SK-N-SH (cell line): ENCODE data around the gene UBE2D2.
"Not testable (repeated sequence)": the region's sequence is repeated elsewhere in the genome, so short reads cannot be mapped to it uniquely, and the experiment has no call there.

Experiments
- GABPA ChIP-seq: IDR thresholded peaks from 2 replicates; pipeline ENCODE4 v1.4.0; 2012; ENCODE audit warnings: low read depth, mild to moderate bottlenecking
- RFX5 ChIP-seq: IDR thresholded peaks from 2 replicates; pipeline ENCODE4 v1.6.1; 2012; ENCODE audit warnings: mild to moderate bottlenecking, improper control_type of control experiment, low read length
- TAF1 ChIP-seq: IDR thresholded peaks from 2 replicates; pipeline ENCODE4 v1.6.1; 2012; ENCODE audit warnings: low read depth, mild to moderate bottlenecking, low read length, moderate library complexity, borderline replicate concordance
- YY1 ChIP-seq: IDR thresholded peaks from 2 replicates; pipeline ENCODE4 v1.4.0; 2012; ENCODE audit warnings: low read depth, mild to moderate bottlenecking
- TF ChIP-seq, protein P1 (sequence below): fragments of 200-600 bp; sonication (generic); IDR thresholded peaks from 2 replicates; pipeline ENCODE4 v1.6.1; 2017; ENCODE audit warnings: antibody characterized with exemption, mild to moderate bottlenecking, moderate library complexity
- TF ChIP-seq, protein P2 (sequence below): IDR thresholded peaks from 2 replicates; pipeline ENCODE4 v1.4.0; 2012; ENCODE audit warnings: low read depth, borderline replicate concordance
- TF ChIP-seq, protein P3 (sequence below): IDR thresholded peaks from 2 replicates; pipeline ENCODE4 v1.4.0; 2012; ENCODE audit warnings: low read depth
- TF ChIP-seq, protein P4 (sequence below): IDR thresholded peaks from 2 replicates; pipeline ENCODE4; 2012

DNA sequence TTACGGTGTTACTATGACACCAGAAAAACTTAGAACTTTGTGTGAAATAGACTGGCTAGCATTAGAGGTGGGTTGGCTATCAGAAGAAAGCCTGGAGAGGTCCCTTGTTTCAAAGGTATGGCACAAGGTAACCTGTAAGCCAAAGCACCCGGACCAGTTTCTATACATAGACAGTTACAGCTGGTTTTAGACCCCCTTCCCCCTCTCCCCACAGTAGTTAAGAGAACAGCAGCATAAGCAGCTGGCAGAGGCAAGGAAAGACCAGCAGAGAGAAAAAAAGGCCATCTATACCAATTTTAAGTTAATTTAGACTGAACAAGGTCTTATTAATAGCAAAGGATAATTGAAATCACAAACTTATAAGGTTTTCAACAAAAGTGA lies 34.1 kb upstream of the UBE2D2 start:
- TF ChIP-seq, protein P1, sequence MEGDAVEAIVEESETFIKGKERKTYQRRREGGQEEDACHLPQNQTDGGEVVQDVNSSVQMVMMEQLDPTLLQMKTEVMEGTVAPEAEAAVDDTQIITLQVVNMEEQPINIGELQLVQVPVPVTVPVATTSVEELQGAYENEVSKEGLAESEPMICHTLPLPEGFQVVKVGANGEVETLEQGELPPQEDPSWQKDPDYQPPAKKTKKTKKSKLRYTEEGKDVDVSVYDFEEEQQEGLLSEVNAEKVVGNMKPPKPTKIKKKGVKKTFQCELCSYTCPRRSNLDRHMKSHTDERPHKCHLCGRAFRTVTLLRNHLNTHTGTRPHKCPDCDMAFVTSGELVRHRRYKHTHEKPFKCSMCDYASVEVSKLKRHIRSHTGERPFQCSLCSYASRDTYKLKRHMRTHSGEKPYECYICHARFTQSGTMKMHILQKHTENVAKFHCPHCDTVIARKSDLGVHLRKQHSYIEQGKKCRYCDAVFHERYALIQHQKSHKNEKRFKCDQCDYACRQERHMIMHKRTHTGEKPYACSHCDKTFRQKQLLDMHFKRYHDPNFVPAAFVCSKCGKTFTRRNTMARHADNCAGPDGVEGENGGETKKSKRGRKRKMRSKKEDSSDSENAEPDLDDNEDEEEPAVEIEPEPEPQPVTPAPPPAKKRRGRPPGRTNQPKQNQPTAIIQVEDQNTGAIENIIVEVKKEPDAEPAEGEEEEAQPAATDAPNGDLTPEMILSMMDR: not testable (repeated sequence)
- TF ChIP-seq TAF1, YY1, GABPA, RFX5: not testable (repeated sequence)
- TF ChIP-seq, protein P2, sequence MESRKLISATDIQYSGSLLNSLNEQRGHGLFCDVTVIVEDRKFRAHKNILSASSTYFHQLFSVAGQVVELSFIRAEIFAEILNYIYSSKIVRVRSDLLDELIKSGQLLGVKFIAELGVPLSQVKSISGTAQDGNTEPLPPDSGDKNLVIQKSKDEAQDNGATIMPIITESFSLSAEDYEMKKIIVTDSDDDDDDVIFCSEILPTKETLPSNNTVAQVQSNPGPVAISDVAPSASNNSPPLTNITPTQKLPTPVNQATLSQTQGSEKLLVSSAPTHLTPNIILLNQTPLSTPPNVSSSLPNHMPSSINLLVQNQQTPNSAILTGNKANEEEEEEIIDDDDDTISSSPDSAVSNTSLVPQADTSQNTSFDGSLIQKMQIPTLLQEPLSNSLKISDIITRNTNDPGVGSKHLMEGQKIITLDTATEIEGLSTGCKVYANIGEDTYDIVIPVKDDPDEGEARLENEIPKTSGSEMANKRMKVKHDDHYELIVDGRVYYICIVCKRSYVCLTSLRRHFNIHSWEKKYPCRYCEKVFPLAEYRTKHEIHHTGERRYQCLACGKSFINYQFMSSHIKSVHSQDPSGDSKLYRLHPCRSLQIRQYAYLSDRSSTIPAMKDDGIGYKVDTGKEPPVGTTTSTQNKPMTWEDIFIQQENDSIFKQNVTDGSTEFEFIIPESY: not testable (repeated sequence)
- TF ChIP-seq, protein P3, sequence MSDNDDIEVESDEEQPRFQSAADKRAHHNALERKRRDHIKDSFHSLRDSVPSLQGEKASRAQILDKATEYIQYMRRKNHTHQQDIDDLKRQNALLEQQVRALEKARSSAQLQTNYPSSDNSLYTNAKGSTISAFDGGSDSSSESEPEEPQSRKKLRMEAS: not testable (repeated sequence)
- TF ChIP-seq, protein P4, sequence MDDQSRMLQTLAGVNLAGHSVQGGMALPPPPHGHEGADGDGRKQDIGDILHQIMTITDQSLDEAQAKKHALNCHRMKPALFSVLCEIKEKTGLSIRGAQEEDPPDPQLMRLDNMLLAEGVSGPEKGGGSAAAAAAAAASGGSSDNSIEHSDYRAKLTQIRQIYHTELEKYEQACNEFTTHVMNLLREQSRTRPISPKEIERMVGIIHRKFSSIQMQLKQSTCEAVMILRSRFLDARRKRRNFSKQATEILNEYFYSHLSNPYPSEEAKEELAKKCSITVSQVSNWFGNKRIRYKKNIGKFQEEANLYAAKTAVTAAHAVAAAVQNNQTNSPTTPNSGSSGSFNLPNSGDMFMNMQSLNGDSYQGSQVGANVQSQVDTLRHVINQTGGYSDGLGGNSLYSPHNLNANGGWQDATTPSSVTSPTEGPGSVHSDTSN: not testable (repeated sequence)
